OCI-LY3 (cell line): Measurements from ENCODE around the gene RTP4.

Experiments
- H2AFZ ChIP-seq: fragments of 200-600, 300-600 bp; shearing (Covaris generic); 2 replicates; pipeline ENCODE4 v1.6.0; 2014; ENCODE audit warnings: antibody characterized with exemption, low read depth, low read length
- H3K27ac ChIP-seq: fragments of 200-600, 300-600 bp; sonication (generic); 2 replicates; pipeline ENCODE4 v1.5.1; 2014; ENCODE audit warnings: mild to moderate bottlenecking, low read length, moderate library complexity, mixed read lengths
- H3K27me3 ChIP-seq: fragments of 200-600, 300-600 bp; sonication (generic); 2 replicates; pipeline ENCODE4 v1.6.1; 2014; ENCODE audit warnings: low read depth, low read length, mixed read lengths
- H3K36me3 ChIP-seq: fragments of 200-600, 300-600 bp; sonication (generic); replicated peaks from 2 replicates; pipeline ENCODE3; 2014; ENCODE audit warnings: low read depth, low read length, mixed read lengths
- H3K4me1 ChIP-seq: fragments of 300-600, 200-600 bp; sonication (generic); 2 replicates; pipeline ENCODE4 v1.6.1; 2014; ENCODE audit warnings: low read length, mixed read lengths
- H3K4me2 ChIP-seq: fragments of 200-600, 300-600 bp; sonication (generic); 2 replicates; pipeline ENCODE4 v1.6.1; 2014; ENCODE audit warnings: low read length, mixed read lengths
- H3K4me3 ChIP-seq: fragments of 300-600, 200-600 bp; sonication (generic); 2 replicates; pipeline ENCODE4 v1.5.1; 2014; ENCODE audit warnings: antibody characterized with exemption, mild to moderate bottlenecking, low read length, moderate library complexity
- H3K79me2 ChIP-seq: fragments of 300-600, 200-600 bp; shearing (Covaris generic); 2 replicates; pipeline ENCODE4 v1.6.1; 2014; ENCODE audit warnings: mild to moderate bottlenecking, low read length, mixed read lengths
- H3K9ac ChIP-seq: fragments of 300-600, 200-600 bp; shearing (Covaris generic); 2 replicates; pipeline ENCODE4 v1.6.0; 2014; ENCODE audit warnings: mild to moderate bottlenecking, low read length, moderate library complexity
- H3K9me3 ChIP-seq: fragments of 200-600, 300-600 bp; shearing (Covaris generic); 2 replicates; pipeline ENCODE4 v1.6.1; 2014; ENCODE audit warnings: low read length, mixed read lengths; ENCODE audit not compliant: insufficient read depth
- H4K20me1 ChIP-seq: fragments of 200-600, 300-600 bp; sonication (generic); 2 replicates; pipeline ENCODE4 v1.6.1; 2016; ENCODE audit warnings: low read length, mixed read lengths; ENCODE audit not compliant: insufficient read depth
- EZH2phosphoT487 ChIP-seq: fragments of 200-600 bp; shearing (Covaris generic); IDR thresholded peaks from 2 replicates; pipeline ENCODE4 v1.6.1; 2018; ENCODE audit warnings: antibody characterized with exemption, mixed run types, low read depth
- TF ChIP-seq, protein P1 (sequence below): fragments of 200-600, 300-600 bp; sonication (generic); IDR thresholded peaks from 2 replicates; pipeline ENCODE4 v1.5.1; 2014; ENCODE audit warnings: antibody characterized with exemption, low read length, low read depth

Gene RTP4, protein sequence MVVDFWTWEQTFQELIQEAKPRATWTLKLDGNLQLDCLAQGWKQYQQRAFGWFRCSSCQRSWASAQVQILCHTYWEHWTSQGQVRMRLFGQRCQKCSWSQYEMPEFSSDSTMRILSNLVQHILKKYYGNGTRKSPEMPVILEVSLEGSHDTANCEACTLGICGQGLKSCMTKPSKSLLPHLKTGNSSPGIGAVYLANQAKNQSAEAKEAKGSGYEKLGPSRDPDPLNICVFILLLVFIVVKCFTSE

DNA sequence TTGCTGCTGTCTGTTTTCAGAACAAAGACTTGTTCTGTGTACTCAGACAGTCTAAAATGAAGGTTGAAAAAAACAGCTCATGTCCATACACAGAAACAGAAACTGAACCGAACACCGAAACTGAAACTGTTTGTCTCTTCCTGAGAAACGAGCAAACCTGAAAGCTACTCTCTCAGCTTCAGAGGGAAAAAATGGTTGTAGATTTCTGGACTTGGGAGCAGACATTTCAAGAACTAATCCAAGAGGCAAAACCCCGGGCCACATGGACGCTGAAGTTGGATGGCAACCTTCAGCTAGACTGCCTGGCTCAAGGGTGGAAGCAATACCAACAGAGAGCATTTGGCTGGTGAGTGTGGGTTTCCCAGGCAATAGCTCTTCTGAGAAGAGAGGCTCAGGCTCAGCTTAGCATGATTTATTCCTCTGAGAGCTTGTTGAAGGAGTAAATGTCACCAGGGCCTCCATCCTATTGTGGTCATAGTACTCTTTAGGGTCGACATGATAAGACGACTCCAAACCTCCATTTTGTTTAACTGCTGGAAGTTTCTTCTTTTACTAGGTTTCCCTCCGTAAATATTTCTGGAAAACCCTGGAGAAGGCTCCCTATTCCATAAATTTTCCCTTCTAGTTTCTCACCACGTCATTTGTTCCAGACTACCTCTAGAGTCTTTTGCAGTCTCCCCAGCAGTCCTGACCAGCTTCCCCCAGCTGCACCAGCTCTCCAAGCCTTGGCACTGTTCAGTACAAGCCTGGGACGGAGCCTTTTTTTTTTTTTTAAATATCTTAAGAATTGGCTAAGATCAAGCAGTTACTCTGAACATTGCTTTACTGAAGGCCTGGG lies at the start of gene RTP4:
TSS of gene RTP4 (plus strand) at position 135 of the 838 bp plus-strand sequence. CDS start at position 192, 57 bp downstream.
- Histone ChIP-seq H3K4me3 (peak within 1 kb of the TSS; percentile 83), H4K20me1 (no peaks in the 10 kb centered on the region), H3K27ac (peak within 1 kb of the TSS; percentile 90), H3K9ac (peak within 1 kb of the TSS; percentile 84), H3K79me2 (peaks cover 11% of the 10 kb centered on the region), H3K4me2 (peak within 1 kb of the TSS; percentile 95), H3K36me3 (peaks cover 23% of the 10 kb centered on the region), H3K27me3 (no peaks in the 10 kb centered on the region), H3K9me3 (no peaks in the 10 kb centered on the region), H3K4me1 (peaks cover 21% of the 10 kb centered on the region), H2AFZ (peak within 1 kb of the TSS; percentile 90)
- TF ChIP-seq EZH2phosphoT487: no peak
- TF ChIP-seq, protein P1, sequence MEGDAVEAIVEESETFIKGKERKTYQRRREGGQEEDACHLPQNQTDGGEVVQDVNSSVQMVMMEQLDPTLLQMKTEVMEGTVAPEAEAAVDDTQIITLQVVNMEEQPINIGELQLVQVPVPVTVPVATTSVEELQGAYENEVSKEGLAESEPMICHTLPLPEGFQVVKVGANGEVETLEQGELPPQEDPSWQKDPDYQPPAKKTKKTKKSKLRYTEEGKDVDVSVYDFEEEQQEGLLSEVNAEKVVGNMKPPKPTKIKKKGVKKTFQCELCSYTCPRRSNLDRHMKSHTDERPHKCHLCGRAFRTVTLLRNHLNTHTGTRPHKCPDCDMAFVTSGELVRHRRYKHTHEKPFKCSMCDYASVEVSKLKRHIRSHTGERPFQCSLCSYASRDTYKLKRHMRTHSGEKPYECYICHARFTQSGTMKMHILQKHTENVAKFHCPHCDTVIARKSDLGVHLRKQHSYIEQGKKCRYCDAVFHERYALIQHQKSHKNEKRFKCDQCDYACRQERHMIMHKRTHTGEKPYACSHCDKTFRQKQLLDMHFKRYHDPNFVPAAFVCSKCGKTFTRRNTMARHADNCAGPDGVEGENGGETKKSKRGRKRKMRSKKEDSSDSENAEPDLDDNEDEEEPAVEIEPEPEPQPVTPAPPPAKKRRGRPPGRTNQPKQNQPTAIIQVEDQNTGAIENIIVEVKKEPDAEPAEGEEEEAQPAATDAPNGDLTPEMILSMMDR: no peak

GRCh38 chr3:187318819-187319616 lies 49.2 kb upstream of the RTP4 start:
- H2AFZ ChIP-seq: peak overlapping the region; percentile 92
- H3K4me2 ChIP-seq: peak overlapping the region; percentile 89
- H3K27ac ChIP-seq: no peak overlapping the region

GRCh38 chr3:187319699-187320302 lies 48.4 kb upstream of the RTP4 start:
- peak overlapping the region; percentile 72 for H3K4me3 ChIP-seq
- no peaks in the 10 kb centered on the region for H4K20me1 ChIP-seq
- no peaks in the 10 kb centered on the region for H3K79me2 ChIP-seq
- no peak overlapping the region for H3K27ac ChIP-seq
- peaks cover 12% of the 10 kb centered on the region for H3K4me1 ChIP-seq
- peaks cover 18% of the 10 kb centered on the region for H3K27me3 ChIP-seq
- 0 out of 2 replicates have a peak overlapping the region, but pooled peaks have one; percentile 78 for H2AFZ ChIP-seq
- no peaks in the 10 kb centered on the region for H3K9me3 ChIP-seq
- H3K4me2 ChIP-seq: peak overlapping the region; percentile 89
- no peaks in the 10 kb centered on the region for H3K36me3 ChIP-seq
- no peak for TF ChIP-seq EZH2phosphoT487
- TF ChIP-seq, protein P1: peak; percentile 96
- peak overlapping the region; percentile 38; the same call in 1 of the 2 replicates for H3K9ac ChIP-seq

More at GRCh38 chr3:187318819-187319616, 49.2 kb upstream of the RTP4 start:
- no peak for TF ChIP-seq EZH2phosphoT487
- TF ChIP-seq, protein P1: peak; percentile 92
- H3K36me3 ChIP-seq: no peaks in the 10 kb centered on the region
- peaks cover 12% of the 10 kb centered on the region for H3K4me1 ChIP-seq
- peak overlapping the region; percentile 72 for H3K4me3 ChIP-seq
- no peaks in the 10 kb centered on the region for H3K79me2 ChIP-seq
- H4K20me1 ChIP-seq: no peaks in the 10 kb centered on the region
- peaks cover 20% of the 10 kb centered on the region for H3K27me3 ChIP-seq
- no peaks in the 10 kb centered on the region for H3K9me3 ChIP-seq
- peak overlapping the region; percentile 38 for H3K9ac ChIP-seq
